ENCODE data around the gene HMX2.

Gene HMX2

GRCh38 chr10:123134343-123134914 lies 13.5 kb upstream of the HMX2 start:
- in situ Hi-C loops (cut with HindIII; ENCODE audit: low sequenced_read_pairs), result no loop called here
- no peak overlapping the region for H3K4me3 ChIP-seq (ENCODE audit: low read depth, low read length)
- TF ChIP-seq, protein P1, sequence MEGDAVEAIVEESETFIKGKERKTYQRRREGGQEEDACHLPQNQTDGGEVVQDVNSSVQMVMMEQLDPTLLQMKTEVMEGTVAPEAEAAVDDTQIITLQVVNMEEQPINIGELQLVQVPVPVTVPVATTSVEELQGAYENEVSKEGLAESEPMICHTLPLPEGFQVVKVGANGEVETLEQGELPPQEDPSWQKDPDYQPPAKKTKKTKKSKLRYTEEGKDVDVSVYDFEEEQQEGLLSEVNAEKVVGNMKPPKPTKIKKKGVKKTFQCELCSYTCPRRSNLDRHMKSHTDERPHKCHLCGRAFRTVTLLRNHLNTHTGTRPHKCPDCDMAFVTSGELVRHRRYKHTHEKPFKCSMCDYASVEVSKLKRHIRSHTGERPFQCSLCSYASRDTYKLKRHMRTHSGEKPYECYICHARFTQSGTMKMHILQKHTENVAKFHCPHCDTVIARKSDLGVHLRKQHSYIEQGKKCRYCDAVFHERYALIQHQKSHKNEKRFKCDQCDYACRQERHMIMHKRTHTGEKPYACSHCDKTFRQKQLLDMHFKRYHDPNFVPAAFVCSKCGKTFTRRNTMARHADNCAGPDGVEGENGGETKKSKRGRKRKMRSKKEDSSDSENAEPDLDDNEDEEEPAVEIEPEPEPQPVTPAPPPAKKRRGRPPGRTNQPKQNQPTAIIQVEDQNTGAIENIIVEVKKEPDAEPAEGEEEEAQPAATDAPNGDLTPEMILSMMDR (IDR thresholded peaks at IDR 0.05; ENCODE audit: low read depth, low read length), result no peak
- DNase-seq (ENCODE audit: low read depth, low spot score), result no peak

GRCh38 chr10:123134915-123135414 lies 13.0 kb upstream of the HMX2 start:
- in situ Hi-C loops (cut with HindIII; ENCODE audit: low sequenced_read_pairs), result no loop called here
- DNase-seq (ENCODE audit: low read depth, low spot score), result no peak
- H3K4me3 ChIP-seq (ENCODE audit: low read depth, low read length), result no peak overlapping the region
- TF ChIP-seq, protein P1 (IDR thresholded peaks at IDR 0.05; ENCODE audit: low read depth, low read length), result no peak

DNA sequence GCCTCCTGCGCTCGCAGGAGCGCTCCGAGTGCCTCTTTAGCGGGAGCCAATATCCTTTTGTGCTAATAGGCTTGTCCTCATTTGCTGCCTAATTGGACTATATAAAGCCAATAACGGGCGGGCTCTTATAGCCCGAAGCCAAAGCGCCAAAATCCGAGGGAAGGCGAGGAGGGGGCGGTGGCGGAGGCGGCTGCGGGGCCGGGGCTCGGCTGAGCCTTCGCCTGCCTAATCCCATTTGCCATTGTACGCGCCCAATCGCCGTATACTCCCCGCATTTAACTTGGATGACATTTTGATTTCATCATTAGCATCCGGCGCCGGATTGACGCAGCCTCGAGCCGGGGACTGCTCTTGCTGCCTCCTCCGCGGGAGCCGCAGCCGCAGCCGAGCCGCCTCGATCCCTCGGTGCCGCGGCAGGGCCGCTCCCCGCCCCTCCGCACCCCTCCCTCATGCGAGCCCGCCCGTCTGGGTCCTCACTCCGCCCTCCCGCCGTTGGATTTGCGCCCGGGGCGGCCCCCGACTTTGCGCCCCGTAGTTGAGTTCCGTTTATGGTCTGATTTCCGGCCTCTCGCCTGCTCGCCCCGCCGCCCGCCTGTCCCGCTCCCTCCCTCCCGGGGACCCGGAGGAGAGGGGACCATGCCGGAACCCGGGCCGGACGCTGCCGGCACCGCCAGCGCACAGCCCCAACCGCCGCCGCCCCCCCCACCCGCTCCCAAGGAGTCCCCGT lies 12.4 kb upstream of the HMX2 start, which contains the start of gene HMX3:
Gene HMX3, plus strand, starts transcription at position 556 of the 727 bp plus-strand sequence. Its CDS starts 81 bp downstream, at position 637.
- TF ChIP-seq, protein P1 (IDR thresholded peaks at IDR 0.05; ENCODE audit: low read depth, low read length), result no peak
- H3K4me3 ChIP-seq (ENCODE audit: low read depth, low read length), result no peak within 1 kb of the TSS
- in situ Hi-C loops (cut with HindIII; ENCODE audit: low sequenced_read_pairs), result no loop called here
- no peak for DNase-seq (ENCODE audit: low read depth, low spot score)

- H3K4me3 ChIP-seq (ENCODE audit: low read depth, low read length), result no peak overlapping the region
- in situ Hi-C loops (cut with HindIII; ENCODE audit: low sequenced_read_pairs), result no loop called here
- DNase-seq (ENCODE audit: low read depth, low spot score), result no peak
- TF ChIP-seq, protein P1 (IDR thresholded peaks at IDR 0.05; ENCODE audit: low read depth, low read length), result no peak
These were observed 11.6 kb upstream of the HMX2 start for GRCh38 chr10:123136221-123136805.

DNA sequence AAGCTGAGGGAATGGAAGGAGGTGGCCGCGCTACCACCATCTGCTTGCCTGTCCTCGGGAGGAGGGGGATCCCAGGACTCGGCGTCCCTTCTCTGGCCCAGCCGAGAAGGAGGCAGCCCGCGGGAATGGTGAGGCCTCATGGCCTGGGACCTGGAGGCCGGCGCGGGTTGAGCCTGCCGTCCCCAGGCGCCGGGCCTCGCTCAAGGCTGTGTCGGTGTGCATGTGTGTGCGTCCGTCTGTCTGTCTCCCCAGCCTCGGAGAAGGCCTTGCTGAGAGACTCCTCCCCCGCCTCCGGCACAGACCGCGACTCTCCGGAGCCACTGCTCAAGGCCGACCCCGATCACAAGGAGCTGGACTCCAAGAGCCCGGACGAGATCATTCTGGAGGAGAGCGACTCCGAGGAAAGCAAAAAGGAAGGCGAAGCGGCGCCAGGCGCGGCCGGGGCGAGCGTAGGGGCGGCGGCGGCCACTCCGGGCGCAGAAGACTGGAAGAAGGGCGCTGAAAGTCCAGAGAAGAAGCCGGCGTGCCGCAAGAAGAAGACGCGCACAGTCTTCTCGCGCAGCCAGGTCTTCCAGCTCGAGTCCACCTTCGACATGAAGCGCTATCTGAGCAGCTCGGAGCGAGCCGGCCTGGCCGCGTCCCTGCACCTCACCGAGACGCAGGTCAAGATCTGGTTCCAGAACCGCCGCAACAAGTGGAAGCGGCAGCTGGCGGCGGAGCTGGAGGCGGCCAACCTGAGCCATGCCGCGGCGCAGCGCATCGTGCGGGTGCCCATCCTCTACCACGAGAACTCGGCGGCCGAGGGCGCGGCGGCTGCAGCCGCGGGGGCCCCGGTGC lies 10.9 kb upstream of the HMX2 start:
- no peak for DNase-seq (ENCODE audit: low read depth, low spot score)
- no peak overlapping the region for H3K4me3 ChIP-seq (ENCODE audit: low read depth, low read length)
- in situ Hi-C loops (cut with HindIII; ENCODE audit: low sequenced_read_pairs), result no loop called here
- TF ChIP-seq, protein P1 (IDR thresholded peaks at IDR 0.05; ENCODE audit: low read depth, low read length), result no peak

DNA sequence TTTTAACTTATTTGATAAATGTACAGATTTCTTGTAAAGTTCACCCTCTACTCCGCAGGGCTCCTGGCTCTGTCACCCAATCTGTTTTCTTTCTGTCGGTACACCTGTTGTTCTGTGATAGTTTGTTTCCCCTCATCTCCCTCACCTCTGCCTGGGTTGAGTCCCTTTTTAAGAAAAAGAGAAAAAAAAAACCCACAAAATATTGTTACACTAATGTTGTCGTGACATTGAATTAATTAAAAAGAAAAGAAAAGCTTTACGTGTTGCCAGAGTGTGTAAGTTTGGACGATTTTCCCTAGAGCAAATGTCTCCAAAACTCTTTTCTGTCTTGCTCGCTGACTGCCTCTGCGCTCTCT lies 8.8 kb upstream of the HMX2 start:
- in situ Hi-C loops (cut with HindIII; ENCODE audit: low sequenced_read_pairs), result no loop called here
- TF ChIP-seq, protein P1 (IDR thresholded peaks at IDR 0.05; ENCODE audit: low read depth, low read length), result no peak
- DNase-seq (ENCODE audit: low read depth, low spot score), result no peak
- no peak overlapping the region for H3K4me3 ChIP-seq (ENCODE audit: low read depth, low read length)

Measured in astrocyte of the spinal cord (primary cell).